ENCODE measurements around the gene PEMT.

Gene PEMT

GRCh38 chr17:17503566-17504130 is 87.9 kb downstream of the PEMT start:
- no peak for DNase-seq (ENCODE audit: low read depth in 3 of 3, low spot score in 1 of 3)

- DNase-seq (ENCODE audit: low read depth in 3 of 3, low spot score in 1 of 3) = no peak
These were observed 88.6 kb downstream of the PEMT start for GRCh38 chr17:17502741-17503565.

GRCh38 chr17:17500999-17501605 is 90.4 kb downstream of the PEMT start:
- no peak for DNase-seq (ENCODE audit: low read depth in 3 of 3, low spot score in 1 of 3)

- DNase-seq (ENCODE audit: low read depth in 3 of 3, low spot score in 1 of 3) = no peak
These were observed 91.9 kb downstream of the PEMT start for GRCh38 chr17:17499402-17500145.

GRCh38 chr17:17498606-17499301 is 92.8 kb downstream of the PEMT start:
- DNase-seq (ENCODE audit: low read depth in 3 of 3, low spot score in 1 of 3) = no peak

GRCh38 chr17:17497845-17498520 is 93.5 kb downstream of the PEMT start:
- DNase-seq (ENCODE audit: low read depth in 3 of 3, low spot score in 1 of 3) = no peak

GRCh38 chr17:17497065-17497844 is 94.3 kb downstream of the PEMT start:
- DNase-seq (ENCODE audit: low read depth in 3 of 3, low spot score in 1 of 3) = no peak

GRCh38 chr17:17496189-17497064 is 95.1 kb downstream of the PEMT start, which contains the start of gene RASD1:
TSS of gene RASD1 (minus strand) at chr17:17496395. CDS start at chr17:17496181, 214 bp downstream.
- peak; percentile 38 to 72 (median 61) for DNase-seq (ENCODE audit: low read depth in 3 of 3, low spot score in 1 of 3)

GRCh38 chr17:17495536-17496188 is 95.8 kb downstream of the PEMT start:
- no peak for DNase-seq (ENCODE audit: low read depth in 3 of 3, low spot score in 1 of 3)

- DNase-seq (ENCODE audit: low read depth in 3 of 3, low spot score in 1 of 3) = no peak
These were observed 96.5 kb downstream of the PEMT start for GRCh38 chr17:17494870-17495535.

GRCh38 chr17:17494499-17494869 is 97.0 kb downstream of the PEMT start:
- DNase-seq (ENCODE audit: low read depth in 3 of 3, low spot score in 1 of 3) = no peak

- DNase-seq (ENCODE audit: low read depth in 3 of 3, low spot score in 1 of 3) = no peak
These were observed 97.5 kb downstream of the PEMT start for GRCh38 chr17:17493986-17494466.

- no peak for DNase-seq (ENCODE audit: low read depth in 3 of 3, low spot score in 1 of 3)
These were observed 98.1 kb downstream of the PEMT start for GRCh38 chr17:17493249-17493985.

GRCh38 chr17:17492571-17492970 is 98.9 kb downstream of the PEMT start:
- no peak for DNase-seq (ENCODE audit: low read depth in 3 of 3, low spot score in 1 of 3)

- no peak for DNase-seq (ENCODE audit: low read depth in 3 of 3, low spot score in 1 of 3)
These were observed 99.4 kb downstream of the PEMT start for GRCh38 chr17:17492085-17492484.

- no peak for DNase-seq (ENCODE audit: low read depth in 3 of 3, low spot score in 1 of 3)
These were observed 99.9 kb downstream of the PEMT start for GRCh38 chr17:17491546-17491988.

GRCh38 chr17:17491031-17491471 is 100.5 kb downstream of the PEMT start:
- no peak for DNase-seq (ENCODE audit: low read depth in 3 of 3, low spot score in 1 of 3)
